Coronary artery (tissue), 2 donors: ENCODE data around the gene SCEL.

Source experiments
- DNase-seq: peaks from one replicate; pipeline ENCODE4 v3.0.0-alpha.2; 2017; ENCODE audit warnings: low spot score
- H3K27ac ChIP-seq, 2 donors: fragments of 200-600 bp; sonication (generic); one replicate each; pipeline ENCODE4 v1.5.1; 2016 to 2019
- H3K4me3 ChIP-seq: fragments of 200-600 bp; sonication (generic); 2 replicates; pipeline ENCODE4 v1.5.1; 2016; ENCODE audit warnings: mild to moderate bottlenecking, moderate library complexity
- CTCF ChIP-seq: fragments of 200-600 bp; sonication (generic); IDR thresholded peaks from one replicate; pipeline ENCODE4 v1.5.1; 2019; ENCODE audit warnings: antibody characterized with exemption

Gene SCEL

DNA sequence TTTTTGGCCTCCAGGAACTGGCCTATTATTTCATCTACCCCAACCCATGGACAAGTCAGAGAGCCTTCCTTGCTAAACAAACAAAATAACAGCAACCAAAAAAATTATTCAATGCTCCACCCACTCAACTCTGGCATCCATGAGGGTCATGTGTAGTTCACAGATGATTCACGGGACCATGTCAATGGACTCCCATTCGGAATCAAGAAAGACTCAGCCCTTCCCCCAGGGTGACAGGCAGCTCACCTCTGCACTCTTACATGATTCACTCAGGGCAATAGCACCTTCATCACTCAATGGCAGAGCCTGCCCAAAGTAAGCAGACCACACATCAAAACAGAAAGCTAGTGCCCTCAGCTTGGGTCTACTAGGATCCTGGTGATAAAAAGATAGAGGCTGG, 14.3 kb upstream of the SCEL start:
- H3K4me3 ChIP-seq: no peak overlapping the region
- no peak for TF ChIP-seq CTCF
- H3K27ac ChIP-seq: no peak overlapping the region
- no peak for DNase-seq

DNA sequence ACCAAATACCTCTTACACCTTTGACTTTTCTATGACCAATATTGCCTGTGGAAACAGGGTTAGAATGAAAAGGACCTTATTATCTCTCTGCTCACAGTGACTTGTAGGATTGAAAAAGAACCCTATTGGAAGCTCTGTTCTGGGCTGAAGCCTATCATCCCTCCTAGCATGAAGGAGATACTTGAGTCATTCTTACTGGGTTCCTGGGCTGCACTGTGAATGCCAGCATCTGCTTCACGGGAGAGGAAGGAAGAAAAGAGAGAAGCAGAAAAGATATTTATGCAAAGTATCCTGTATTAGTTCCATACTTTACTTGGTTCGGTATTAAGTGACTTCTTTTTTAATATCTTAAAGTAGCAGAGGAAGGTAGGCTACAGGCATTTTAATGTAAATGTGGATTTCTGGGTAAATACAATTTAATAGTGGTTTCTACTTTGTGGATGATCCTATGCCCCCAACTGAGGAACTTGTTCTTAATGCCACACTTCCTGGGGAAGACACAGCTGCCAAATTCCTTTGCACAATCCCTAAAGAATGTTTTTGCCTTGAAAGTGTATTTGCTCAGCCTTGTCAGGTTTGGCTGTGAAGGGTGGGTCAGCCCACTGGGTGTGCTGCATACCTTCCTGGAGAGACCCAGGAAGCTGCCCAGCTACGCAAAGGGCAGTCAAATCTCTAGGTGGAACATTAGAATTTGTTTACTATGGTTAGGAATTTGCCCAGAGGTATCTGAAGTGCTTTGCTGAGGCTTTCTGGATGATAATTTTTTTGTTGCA, 13.7 kb upstream of the SCEL start:
- no peak overlapping the region for H3K27ac ChIP-seq
- TF ChIP-seq CTCF: no peak
- H3K4me3 ChIP-seq: no peak overlapping the region
- DNase-seq: no peak

DNA sequence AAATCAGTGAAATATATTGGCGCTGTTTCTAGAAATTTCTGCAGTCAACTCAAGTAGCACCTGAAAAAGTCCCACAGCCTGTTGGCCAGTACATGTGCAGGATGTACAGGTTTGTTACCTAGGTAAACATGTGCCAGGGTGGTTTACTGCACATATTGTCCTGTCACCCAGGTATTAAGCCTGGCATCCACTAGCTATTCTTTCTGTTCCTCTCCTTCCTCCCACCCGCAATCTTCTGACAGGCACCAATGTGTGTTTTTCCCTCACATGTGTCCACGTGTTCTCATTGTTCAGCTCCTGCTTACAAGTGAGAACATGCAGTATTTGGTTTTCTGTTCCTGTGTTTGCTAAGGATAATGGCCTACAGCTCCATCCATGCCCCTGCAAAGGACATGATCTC, 13.1 kb upstream of the SCEL start:
- no peak for DNase-seq
- no peak overlapping the region for H3K27ac ChIP-seq
- no peak for TF ChIP-seq CTCF
- no peak overlapping the region for H3K4me3 ChIP-seq

- DNase-seq: no peak
- Histone ChIP-seq H3K4me3 (no peak overlapping the region), H3K27ac (no peak overlapping the region)
- TF ChIP-seq CTCF: no peak
Measured at GRCh38 chr13:77523386-77523785, 12.1 kb upstream of the SCEL start.

DNA sequence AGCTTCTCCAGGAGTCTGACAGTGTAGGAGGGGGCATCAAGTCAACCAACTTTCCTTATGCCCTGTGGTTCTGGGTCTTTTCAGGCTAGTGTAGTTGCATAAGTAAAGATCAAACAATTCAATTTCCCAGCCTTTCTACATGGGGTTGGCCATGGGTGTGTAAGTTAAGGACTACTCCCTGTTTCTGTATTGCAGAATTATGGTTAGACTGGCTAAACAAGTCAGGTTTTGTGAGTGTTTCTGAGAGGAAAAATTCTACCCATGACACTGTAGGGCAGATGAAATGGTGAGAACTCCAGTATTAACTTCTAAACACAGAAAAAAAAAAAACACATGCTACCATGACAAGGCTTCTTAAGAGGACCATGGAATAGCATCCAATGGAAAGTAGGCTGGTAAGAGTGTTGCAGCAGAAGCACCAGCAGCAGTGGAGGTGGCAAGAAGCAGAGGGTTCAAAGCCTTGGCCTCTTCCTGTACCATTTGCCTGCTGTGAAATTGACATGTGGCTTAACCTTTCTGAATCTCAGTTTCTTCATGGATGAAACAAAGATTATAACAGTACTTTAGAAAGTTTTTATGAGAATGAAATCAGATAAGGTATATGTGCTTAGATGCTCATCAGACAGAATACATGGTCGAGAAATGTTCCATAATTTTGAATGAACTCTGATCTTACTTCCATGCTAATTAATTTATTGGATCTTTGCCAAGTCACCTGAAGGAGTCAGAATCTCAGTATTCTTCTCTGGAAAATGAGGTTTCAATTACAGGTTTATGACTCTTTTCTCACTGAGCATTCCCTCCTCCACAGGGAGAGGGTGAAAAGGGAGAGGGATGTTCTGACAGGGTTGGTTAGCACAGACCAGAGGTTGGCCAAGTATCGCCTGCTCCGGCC, 11.4 kb upstream of the SCEL start:
- TF ChIP-seq CTCF: no peak
- Histone ChIP-seq H3K27ac (no peak overlapping the region), H3K4me3 (no peak overlapping the region)
- DNase-seq: no peak

DNA sequence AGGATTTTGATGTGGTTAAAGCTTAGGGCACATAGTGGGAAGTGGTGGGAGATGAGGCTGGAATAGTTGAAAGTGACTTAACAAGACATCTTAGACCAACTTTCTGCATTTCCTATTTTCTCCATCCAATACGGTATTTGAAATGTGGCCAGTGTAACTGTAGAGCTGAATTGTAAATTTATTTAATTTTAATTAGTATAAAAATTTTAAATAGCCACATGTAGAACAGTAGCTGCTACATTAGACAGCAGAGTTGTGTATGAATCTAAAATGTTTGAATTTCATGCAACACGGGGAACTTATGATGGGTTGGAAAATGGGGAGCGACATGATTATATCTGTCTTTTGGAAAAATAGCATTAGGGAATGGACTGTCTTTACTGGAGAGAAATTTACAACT, 7.1 kb upstream of the SCEL start:
- Histone ChIP-seq H3K27ac (no peak overlapping the region), H3K4me3 (no peak overlapping the region)
- no peak for DNase-seq
- no peak for TF ChIP-seq CTCF
